ENCODE measurements around the gene HERC3. TPM values are rescaled to one million over a fixed set of nuclear protein-coding genes. Genes with fewer than 3 reads are reported as not detected.

HERC3 gene
- 38.4 and 38.7 TPM in 2 replicates for total RNA-seq (2013; cell fraction: nucleolus; rRNA removed)
- 1.9 and 2.4 TPM in 2 replicates for total RNA-seq (2014; rRNA removed)
- 2.7 and 3.0 TPM in 2 replicates for total RNA-seq (2014; rRNA removed; fragmentation: Illumina TruSeq; extraction: Trizol)
- total RNA-seq (2021): 4.5 and 5.5 TPM in 2 replicates
- polyA plus RNA-seq (2011; ENCODE audit: low read depth): 2.9 TPM
- polyA plus RNA-seq (2011; rRNA removed): 18.2 and 22.9 TPM in 2 replicates
- polyA plus RNA-seq (2011; cell fraction: cytosol; rRNA removed): 8.6 and 13.2 TPM in 2 replicates
- 20.5 and 31.7 TPM in 2 replicates for polyA plus RNA-seq (2011; cell fraction: nucleus; rRNA removed)
- 4.1 and 6.4 TPM in 2 replicates for polyA plus RNA-seq (2012)
- polyA plus RNA-seq (2014; fragmentation: Illumina TruSeq; extraction: Trizol): 3.9 and 4.6 TPM in 2 replicates
- under 1 TPM; 0.52 to 0.82 TPM for polyA plus RNA-seq (2014; fragmentation: Nextera tagmentation; extraction: Ambion mirVana)
- 2.5 and 2.8 TPM in 2 replicates for polyA plus RNA-seq (2014; rRNA removed)
- polyA plus RNA-seq (2016; fragmentation: Nextera tagmentation; extraction: Ambion mirVana): 1 to 10 TPM; 2.6 to 2.9 TPM
- 32.3 and 34.4 TPM in 2 replicates for polyA minus RNA-seq (2011; rRNA and poly(A)+ RNA removed)
- polyA minus RNA-seq (2011; cell fraction: cytosol; rRNA and poly(A)+ RNA removed): 6.1 and 7.7 TPM in 2 replicates
- polyA minus RNA-seq (2011; cell fraction: nucleus; rRNA and poly(A)+ RNA removed): 31.2 and 36.6 TPM in 2 replicates
- Bru-seq, nascent RNA: percentile 61 among the genes with signal in this experiment
- percentile 57 among the genes with signal in this experiment for BruChase-seq, experiment 1, labeled RNA remaining after a 6-hour chase
- percentile 66 among the genes with signal in this experiment for BruChase-seq, experiment 2, labeled RNA remaining after a 2-hour chase
- long read RNA-seq, experiment 1: 0 reads
- long read RNA-seq, experiment 2, partial matches to known transcripts: 0 of 4 reads
- long read RNA-seq, experiment 2, other reads (novel, unspliced or antisense): 4 of 4 reads

- H3K27ac ChIP-seq (ENCODE audit: control insufficient read depth, insufficient read depth): no peak within 1 kb of the TSS
- peak within 1 kb of the TSS; percentile 84 for H3K4me2 ChIP-seq (ENCODE audit: control insufficient read depth, insufficient read depth)
- SMC1A ChIA-PET (ENCODE audit: uncharacterized antibody, unreplicated experiment): interaction anchor here (0.6 to 2.8 kb wide), 4 partner anchors 21 to 434 kb away, joined by 3 to 10 read pairs (median 4); no protein-coding TSS in a partner anchor
- WGBS (ENCODE audit: insufficient coverage, insufficient replicate concordance, low lambda C conversion rate, missing lambda C conversion rate): under 1% methylated on average over 48 of the region's 73 CpGs
- in situ Hi-C loops (cut with MboI): no loop called here
- ATAC-seq (peak; percentile 99), FAIRE-seq (no peak), DNase-seq (ENCODE audit: low read depth, low spot score) (peak; percentile 46)
- H3K36me3 ChIP-seq (ENCODE audit: control insufficient read depth in 2 of 2, insufficient read depth in 2 of 2, low read length in 1 of 2): no peaks in the 10 kb centered on the region
- peak within 1 kb of the TSS; percentile 51; the same call in 1 of the 2 replicates for H3K9ac ChIP-seq (ENCODE audit: control insufficient read depth, insufficient read depth, low read length)
- H3K9me3 ChIP-seq (replicated peaks; ENCODE audit: control insufficient read depth, insufficient read depth, low read length): no peaks in the 10 kb centered on the region
- H2AFZ ChIP-seq (ENCODE audit: control insufficient read depth, low read depth, low read length): peak within 1 kb of the TSS; percentile 70
- POLR2A ChIA-PET: no interaction called here
- CTCF ChIA-PET: interaction anchor here (0.6 to 3.4 kb wide), 5 partner anchors 53 to 541 kb away, joined by 3 to 11 read pairs (median 4); no protein-coding TSS in a partner anchor
- BruUV-seq (replicated peaks): no TSS peak
- H3K4me3 ChIP-seq: peak within 1 kb of the TSS; percentile 88
- intact Hi-C loops (cut with micrococcal nuclease; ENCODE audit: unreplicated experiment): no loop called here
- no peaks in the 10 kb centered on the region for H4K20me1 ChIP-seq (ENCODE audit: control insufficient read depth, insufficient read depth)
- H3K27me3 ChIP-seq (replicated peaks in 1 of 2; ENCODE audit: control insufficient read depth in 2 of 2, insufficient read depth in 2 of 2, low read length in 1 of 2): no peaks in the 10 kb centered on the region
- RAD21 ChIA-PET (ENCODE audit: unreplicated experiment): interaction anchor here (1.0 kb wide), 1 partner anchor 53 kb away, joined by 3 read pairs; no protein-coding TSS in a partner anchor
- no peaks in the 10 kb centered on the region for H3K4me1 ChIP-seq (ENCODE audit: control insufficient read depth, insufficient read depth, low read length)
- H3K79me2 ChIP-seq (ENCODE audit: control insufficient read depth, insufficient read depth, low read length): no peaks in the 10 kb centered on the region
- TF ChIP-seq E4F1 (IDR thresholded peaks at IDR 0.05; ENCODE audit: borderline replicate concordance, partially characterized antibody) (no peak), IRF5 (IDR thresholded peaks at IDR 0.05; ENCODE audit: borderline replicate concordance) (no peak), RCOR1 (conservative IDR thresholded peaks at IDR 0.05; ENCODE audit: low read depth, low read length) (no peak), SP1 (IDR thresholded peaks at IDR 0.05; ENCODE audit: low read depth, low read length) (peak; percentile 96), SMC3 (IDR thresholded peaks at IDR 0.05; ENCODE audit: borderline replicate concordance, low read length) (no peak), E2F4 (IDR thresholded peaks at IDR 0.05; ENCODE audit: low read depth, low read length) (0 out of 2 replicates have a peak, but pooled peaks have one; percentile 41), ZNF687 (IDR thresholded peaks at IDR 0.05) (peak; percentile 67), MAX (IDR thresholded peaks at IDR 0.05; ENCODE audit: low read depth, low read length) (peak; percentile 77)
Measured at GRCh38 chr4:88591787-88592599, at the start of gene HERC3. TSS of gene HERC3 (plus strand) at chr4:88592480. CDS start at chr4:88605824, 13,344 bp downstream.
